Right lobe of liver (tissue), 4 donors: ENCODE data around the gene PRKCD.

ENCODE experiments used
- POLR2A ChIP-seq: fragments of 450-650 bp; IDR thresholded peaks from one replicate; pipeline ENCODE4 v1.6.1; 2017; ENCODE audit warnings: antibody characterized with exemption, mild to moderate bottlenecking
- TF ChIP-seq, protein P1 (sequence below), 4 donors: fragments of 200-600 bp in 3 of 4; fragments of 450-650 bp in 1 of 4; IDR thresholded peaks; one replicate each; pipeline versions ENCODE4 v1.5.1 to v1.8.0; 2016 to 2022; ENCODE audit warnings: antibody characterized with exemption in 4 of 4, mild to moderate bottlenecking in 2 of 4
- donor health status: DM: no; HTN: no; CAD: no.
- donor health status: DM: no; HTN: no; CAD: no.
- donor health status: DM: no; HTN: yes; CAD: no.

DNA sequence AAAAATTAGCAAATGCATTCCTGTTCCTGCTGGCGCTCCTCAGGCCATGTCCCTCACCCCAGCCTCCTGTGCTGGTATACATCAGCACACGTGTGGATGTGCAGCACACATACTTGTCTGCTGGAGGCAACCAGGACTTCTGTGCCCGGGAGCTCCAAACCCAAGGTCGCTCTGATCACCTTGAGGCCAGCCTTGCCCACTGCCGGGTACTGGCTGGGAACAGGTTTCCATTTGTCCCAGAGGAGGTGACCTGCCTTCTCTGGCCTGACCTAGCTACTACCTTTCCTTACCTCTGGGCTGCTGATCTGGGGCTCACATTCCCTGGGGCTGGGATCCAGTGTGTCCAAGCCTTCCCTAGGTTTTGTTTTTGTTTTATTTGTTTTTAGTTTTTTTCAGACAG lies 12.1 kb downstream of the PRKCD start:
- TF ChIP-seq, protein P1, sequence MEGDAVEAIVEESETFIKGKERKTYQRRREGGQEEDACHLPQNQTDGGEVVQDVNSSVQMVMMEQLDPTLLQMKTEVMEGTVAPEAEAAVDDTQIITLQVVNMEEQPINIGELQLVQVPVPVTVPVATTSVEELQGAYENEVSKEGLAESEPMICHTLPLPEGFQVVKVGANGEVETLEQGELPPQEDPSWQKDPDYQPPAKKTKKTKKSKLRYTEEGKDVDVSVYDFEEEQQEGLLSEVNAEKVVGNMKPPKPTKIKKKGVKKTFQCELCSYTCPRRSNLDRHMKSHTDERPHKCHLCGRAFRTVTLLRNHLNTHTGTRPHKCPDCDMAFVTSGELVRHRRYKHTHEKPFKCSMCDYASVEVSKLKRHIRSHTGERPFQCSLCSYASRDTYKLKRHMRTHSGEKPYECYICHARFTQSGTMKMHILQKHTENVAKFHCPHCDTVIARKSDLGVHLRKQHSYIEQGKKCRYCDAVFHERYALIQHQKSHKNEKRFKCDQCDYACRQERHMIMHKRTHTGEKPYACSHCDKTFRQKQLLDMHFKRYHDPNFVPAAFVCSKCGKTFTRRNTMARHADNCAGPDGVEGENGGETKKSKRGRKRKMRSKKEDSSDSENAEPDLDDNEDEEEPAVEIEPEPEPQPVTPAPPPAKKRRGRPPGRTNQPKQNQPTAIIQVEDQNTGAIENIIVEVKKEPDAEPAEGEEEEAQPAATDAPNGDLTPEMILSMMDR (IDR thresholded peaks at IDR 0.05): no peak
- no peak for TF ChIP-seq POLR2A
